ENCODE results near the gene MN1. TPM values are rescaled to one million over a fixed set of nuclear protein-coding genes. Genes with fewer than 3 reads are reported as not detected.
A peak's percentile ranks its signal among the peaks of the same experiment; 100 is the strongest.

The MN1 gene
- total and polyA plus RNA-seq, 2 donors (not counting 1 experiment from before 2014, with no cell fraction given), result 0.02 to 0.12 TPM

DNA sequence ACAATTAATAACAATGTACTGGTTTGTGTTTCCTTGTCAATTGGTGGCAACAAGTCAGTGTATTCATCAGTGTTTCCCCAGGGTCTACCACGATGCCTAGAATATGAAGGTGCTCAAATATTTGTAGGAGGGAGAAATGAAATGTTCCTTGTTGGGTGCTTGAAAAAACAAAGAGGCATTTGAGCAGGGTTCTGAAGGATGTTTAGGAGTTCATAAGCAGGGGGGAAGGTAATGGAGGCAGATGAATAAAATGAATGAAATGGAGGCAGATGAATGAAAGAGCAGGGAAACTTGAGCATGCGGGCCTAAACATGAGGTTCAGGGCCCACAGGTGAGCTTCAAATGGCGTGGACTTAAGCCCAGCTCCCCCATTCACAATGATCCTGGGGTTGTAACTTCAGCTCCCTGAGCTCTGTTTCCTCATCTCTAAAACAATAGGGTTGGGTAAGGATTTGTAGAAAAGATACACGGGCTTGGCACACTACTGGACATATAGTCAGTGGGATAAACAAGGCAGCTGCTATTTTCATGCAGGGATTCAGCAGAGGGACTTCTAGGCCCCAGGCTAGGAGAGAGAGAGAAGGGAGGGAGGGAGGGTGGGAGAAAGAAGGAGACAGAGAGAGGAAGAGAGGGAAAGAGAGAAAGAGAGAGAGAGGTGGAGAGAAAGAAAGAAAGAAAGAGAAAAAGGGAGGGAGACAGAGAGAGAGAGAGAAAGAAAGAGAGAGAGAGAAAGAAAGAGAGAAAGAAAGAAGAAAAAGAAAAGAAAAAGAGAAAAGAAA is 73.7 kb downstream of the MN1 start:
- H3K4me3 ChIP-seq (ENCODE audit: control extremely low read depth in 1 of 5, extremely low read depth in 1 of 5, insufficient read depth in 1 of 5, low read depth in 2 of 5, low read length in 4 of 5), result no peak overlapping the region
- TF ChIP-seq EZH2 (IDR thresholded peaks at IDR 0.05; ENCODE audit: borderline replicate concordance, insufficient read depth, low read depth, low read length, poor library complexity, severe bottlenecking), result no peak
- TF ChIP-seq, protein P1, sequence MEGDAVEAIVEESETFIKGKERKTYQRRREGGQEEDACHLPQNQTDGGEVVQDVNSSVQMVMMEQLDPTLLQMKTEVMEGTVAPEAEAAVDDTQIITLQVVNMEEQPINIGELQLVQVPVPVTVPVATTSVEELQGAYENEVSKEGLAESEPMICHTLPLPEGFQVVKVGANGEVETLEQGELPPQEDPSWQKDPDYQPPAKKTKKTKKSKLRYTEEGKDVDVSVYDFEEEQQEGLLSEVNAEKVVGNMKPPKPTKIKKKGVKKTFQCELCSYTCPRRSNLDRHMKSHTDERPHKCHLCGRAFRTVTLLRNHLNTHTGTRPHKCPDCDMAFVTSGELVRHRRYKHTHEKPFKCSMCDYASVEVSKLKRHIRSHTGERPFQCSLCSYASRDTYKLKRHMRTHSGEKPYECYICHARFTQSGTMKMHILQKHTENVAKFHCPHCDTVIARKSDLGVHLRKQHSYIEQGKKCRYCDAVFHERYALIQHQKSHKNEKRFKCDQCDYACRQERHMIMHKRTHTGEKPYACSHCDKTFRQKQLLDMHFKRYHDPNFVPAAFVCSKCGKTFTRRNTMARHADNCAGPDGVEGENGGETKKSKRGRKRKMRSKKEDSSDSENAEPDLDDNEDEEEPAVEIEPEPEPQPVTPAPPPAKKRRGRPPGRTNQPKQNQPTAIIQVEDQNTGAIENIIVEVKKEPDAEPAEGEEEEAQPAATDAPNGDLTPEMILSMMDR (IDR thresholded peaks at IDR 0.05), result peak; percentile 30
- no peaks in the 10 kb centered on the region for H3K79me2 ChIP-seq (ENCODE audit: control insufficient read depth, insufficient read depth, low read length)
- ATAC-seq (ENCODE audit: low read depth) (no peak), DNase-seq (no peak)
- H3K27ac Mint-ChIP-seq, result no peak overlapping the region
- ChIA-PET POLR2A (no interaction called here), CTCF (interaction anchor here (0.6 kb wide), 1 partner anchor 1696 kb away, joined by 4 read pairs; no protein-coding TSS in a partner anchor)
- intact Hi-C loops (cut with micrococcal nuclease), result no loop called here
- peaks cover 9% of the 10 kb centered on the region for H3K27me3 Mint-ChIP-seq
- peaks cover 0 to 7% (median 0%) of the 10 kb centered on the region in 3 donors for H3K9me3 ChIP-seq (ENCODE audit: control extremely low read depth in 1 of 3, control insufficient read depth in 2 of 3, insufficient read depth in 1 of 3, low read length in 2 of 3)
- peaks cover 0 to 8% of the 10 kb centered on the region in 2 donors for H3K4me1 ChIP-seq (ENCODE audit: control insufficient read depth in 2 of 2, insufficient read depth in 2 of 2, low read length in 2 of 2)
- H3K27me3 ChIP-seq (replicated peaks in 1 of 4; ENCODE audit: control extremely low read depth in 1 of 4, control insufficient read depth in 3 of 4, insufficient read depth in 4 of 4, low read length in 3 of 4), result peaks cover 0 to 3% (median 0%) of the 10 kb centered on the region in 4 experiments
- H3K9ac ChIP-seq (ENCODE audit: low read length), result no peak overlapping the region
- peaks cover 5% of the 10 kb centered on the region for H3K9me3 Mint-ChIP-seq (ENCODE audit: insufficient read depth)
- H3K4me2 ChIP-seq (replicated peaks; ENCODE audit: low read depth, low read length, poor library complexity, severe bottlenecking), result no peak overlapping the region
- no peak overlapping the region for H3K4me3 Mint-ChIP-seq
- H3K36me3 ChIP-seq (replicated peaks in 1 of 2; ENCODE audit: control extremely low read depth in 1 of 2, control insufficient read depth in 1 of 2, extremely low read depth in 1 of 2, insufficient read depth in 2 of 2, low read length in 1 of 2), result no peaks in the 10 kb centered on the region
- H3K4me1 Mint-ChIP-seq, result peaks cover 4% of the 10 kb centered on the region
- no peak overlapping the region for H2AFZ ChIP-seq (ENCODE audit: insufficient read depth, low read depth, low read length, poor library complexity, severe bottlenecking)
- 78% methylated on average over 2 of the region's 4 CpGs for WGBS (ENCODE audit: insufficient coverage)
- no peak overlapping the region for H3K27ac ChIP-seq (ENCODE audit: low read length in 2 of 2)
- H4K20me1 ChIP-seq (ENCODE audit: control insufficient read depth, insufficient read depth, low read length, poor library complexity, severe bottlenecking), result no peaks in the 10 kb centered on the region
